HG03342 (cell line): ENCODE results near the gene CCDC198.

Source experiments
- ATAC-seq: cut with Tn5 transposase; IDR thresholded peaks from one replicate; pipeline ENCODE4 v1.9.1; 2021; ENCODE audit warnings: mild to moderate bottlenecking, moderate library complexity; ENCODE audit not compliant: unreplicated experiment

CCDC198 gene, protein sequence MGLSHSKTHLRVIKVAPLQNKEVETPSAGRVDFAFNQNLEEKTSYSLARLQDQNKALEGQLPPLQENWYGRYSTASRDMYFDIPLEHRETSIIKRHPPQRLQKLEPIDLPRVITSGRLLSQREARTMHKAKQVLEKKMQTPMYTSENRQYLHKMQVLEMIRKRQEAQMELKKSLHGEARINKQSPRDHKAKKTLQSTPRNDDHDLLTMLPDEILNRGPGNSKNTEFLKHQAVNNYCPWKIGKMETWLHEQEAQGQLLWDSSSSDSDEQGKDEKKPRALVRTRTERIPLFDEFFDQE

GRCh38 chr14:57493467-57494181 is at the start of gene CCDC198:
Gene CCDC198, minus strand, starts transcription at chr14:57493857. Its CDS starts 142 bp downstream, at chr14:57493715.
- ATAC-seq, result peak; percentile 85

- no peak for ATAC-seq
These were observed 39.6 kb upstream of the CCDC198 start for GRCh38 chr14:57533214-57533613.

- no peak for ATAC-seq
These were observed 36.9 kb upstream of the CCDC198 start for GRCh38 chr14:57530571-57530970.

GRCh38 chr14:57526942-57527341 is 33.3 kb upstream of the CCDC198 start:
- ATAC-seq, result no peak

DNA sequence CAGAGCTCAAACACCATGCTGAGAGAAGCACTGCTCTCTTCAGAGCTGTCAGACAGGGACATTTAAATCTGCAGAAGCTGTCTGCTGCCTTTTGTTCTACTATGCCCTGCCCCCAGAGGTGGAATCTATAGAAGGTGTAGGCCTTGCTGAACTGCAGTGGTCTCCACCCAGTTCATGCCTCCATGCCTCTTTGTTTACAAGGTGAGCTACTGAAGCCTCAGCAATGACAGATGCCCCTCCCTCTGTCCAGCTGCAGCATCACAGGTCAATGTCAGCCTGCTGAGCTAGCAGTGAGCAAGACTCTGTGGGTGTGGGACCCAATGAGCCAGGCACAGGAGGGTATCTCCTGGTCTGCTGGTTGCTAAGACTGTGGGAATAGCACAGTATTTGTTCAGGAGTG is 25.4 kb upstream of the CCDC198 start:
- ATAC-seq, result no peak

DNA sequence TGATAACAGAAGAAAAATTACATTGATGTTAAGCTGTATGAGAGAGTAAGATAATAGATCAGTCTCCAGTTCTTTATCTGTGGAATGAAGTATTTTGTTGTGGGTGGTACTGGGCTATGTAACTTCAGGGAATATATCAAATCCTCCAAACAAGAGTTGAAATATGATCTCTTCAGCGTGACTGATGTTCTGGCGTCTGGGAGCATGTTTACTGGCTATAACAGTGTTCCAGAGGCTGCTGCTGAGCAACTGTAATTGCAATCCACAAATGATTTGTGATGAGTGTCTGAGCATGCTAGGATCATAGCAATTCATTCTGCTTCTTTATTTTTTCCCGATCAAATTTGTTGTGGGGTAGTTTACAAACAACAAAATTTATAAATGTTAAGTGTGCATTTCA is 18.6 kb upstream of the CCDC198 start:
- ATAC-seq, result no peak

- ATAC-seq, result no peak
These were observed 15.1 kb upstream of the CCDC198 start for GRCh38 chr14:57508756-57509155.

GRCh38 chr14:57502586-57503254 is 9.1 kb upstream of the CCDC198 start:
- no peak for ATAC-seq

DNA sequence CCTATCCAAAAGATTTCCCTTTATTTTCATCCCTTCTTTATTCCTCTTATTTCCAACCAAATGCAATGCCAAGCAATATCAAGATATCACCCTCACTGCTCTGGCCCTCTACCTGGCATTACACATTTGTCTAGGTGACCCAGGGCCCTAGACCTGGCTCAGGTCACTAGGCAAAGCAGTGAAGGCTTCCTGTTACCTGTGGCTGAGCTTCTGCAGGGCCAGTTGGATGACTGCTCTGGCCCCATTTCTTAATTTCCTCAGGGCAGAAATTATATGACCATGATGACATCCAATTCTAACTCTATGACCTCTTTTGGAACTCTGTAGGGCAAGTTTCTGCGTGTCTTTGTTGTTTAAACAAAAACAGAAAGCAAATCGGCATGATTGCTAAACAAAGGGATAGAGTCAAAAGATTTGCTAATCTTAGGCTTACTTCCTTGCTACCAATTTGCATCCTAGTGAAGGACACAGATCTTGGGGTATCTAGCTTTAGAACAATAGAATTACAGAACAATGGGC is 7.4 kb upstream of the CCDC198 start:
- ATAC-seq, result no peak

DNA sequence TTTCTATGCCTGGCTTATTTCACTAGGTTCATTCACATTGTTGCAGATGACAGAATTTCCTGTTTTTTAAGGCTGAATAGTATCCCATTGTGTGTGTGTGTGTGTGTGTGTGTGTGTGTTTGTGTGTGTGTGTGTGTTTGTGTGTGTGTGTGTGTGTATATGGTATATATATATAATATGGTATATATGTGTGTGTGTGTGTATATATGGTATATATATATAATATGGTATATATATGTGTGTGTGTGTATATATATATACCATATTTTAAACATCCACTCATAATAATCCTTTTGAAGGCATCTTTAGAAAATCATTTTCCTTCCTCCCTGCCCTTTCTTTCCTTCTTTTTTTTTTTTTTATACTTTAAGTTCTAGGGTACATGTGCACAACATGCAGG is 5.0 kb upstream of the CCDC198 start:
- no peak for ATAC-seq

- ATAC-seq, result no peak
These were observed 4.4 kb upstream of the CCDC198 start for GRCh38 chr14:57498035-57498434.

DNA sequence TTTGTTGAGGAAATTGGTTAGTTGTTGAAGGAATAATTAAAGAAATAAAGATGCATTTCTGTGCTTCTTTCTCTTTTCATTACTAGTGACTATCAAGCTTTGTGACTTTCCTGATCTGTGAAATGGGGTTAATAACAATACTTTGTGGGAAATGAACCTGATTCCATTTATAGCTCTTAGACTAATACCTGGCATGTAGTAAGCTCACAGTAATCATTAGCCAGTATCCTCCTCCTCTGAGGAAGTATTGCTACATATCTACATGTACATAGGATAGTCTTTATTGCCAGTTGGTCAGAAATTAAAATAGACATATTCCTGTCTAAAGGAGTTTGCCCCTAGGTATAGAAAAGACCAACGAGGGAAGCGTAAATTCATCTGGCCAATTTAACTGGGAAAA is 1.8 kb upstream of the CCDC198 start:
- ATAC-seq, result peak; percentile 31

DNA sequence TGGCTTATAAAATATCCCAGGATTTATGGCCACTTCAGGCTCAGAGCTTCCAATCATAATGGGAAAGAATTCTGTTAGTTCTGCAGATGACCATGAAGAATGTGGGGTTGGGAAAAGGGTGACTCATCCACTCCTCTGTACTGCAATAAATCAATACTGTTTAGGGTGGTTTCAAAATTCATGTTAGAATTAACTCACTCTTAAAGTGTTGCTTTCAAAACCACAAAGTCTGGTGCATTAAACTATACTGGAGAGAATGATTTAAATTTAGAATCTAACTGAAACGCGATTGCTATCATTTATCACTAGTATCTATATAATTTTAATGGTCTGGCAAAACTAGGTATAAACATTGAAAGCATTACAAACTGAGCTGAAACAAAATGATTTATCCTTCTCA is 798 bp downstream of the CCDC198 start:
- no peak for ATAC-seq

GRCh38 chr14:57491640-57492039 is 2.0 kb downstream of the CCDC198 start:
- no peak for ATAC-seq

GRCh38 chr14:57487771-57488170 is 5.9 kb downstream of the CCDC198 start:
- ATAC-seq, result no peak

DNA sequence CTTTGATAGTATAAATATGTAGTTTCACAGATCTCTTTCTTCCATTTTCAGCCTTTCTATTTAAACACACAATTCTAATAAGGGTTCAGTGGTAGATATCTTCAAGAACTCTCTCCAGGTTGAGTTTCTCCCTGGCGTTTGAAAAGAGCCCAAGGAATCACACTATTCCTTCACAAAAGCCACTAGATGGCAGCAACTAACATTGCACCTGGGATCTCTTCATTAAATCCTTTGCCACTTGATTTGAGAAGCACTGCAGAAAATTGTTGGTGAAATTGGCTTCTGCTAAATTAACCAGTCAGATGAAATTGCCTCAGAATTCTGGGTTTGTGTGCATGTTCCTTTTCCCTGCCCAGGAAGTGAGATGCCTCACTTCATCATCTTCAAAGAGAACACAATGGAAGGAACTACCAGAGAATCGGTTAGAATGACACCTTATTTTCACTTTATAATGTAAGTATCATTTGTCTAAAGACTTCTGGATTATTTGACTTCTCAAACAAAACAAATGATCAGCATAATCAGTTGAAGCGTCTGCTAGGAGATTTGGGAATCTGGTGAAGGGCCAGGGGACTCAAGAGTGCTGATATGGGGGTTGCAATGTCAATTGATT is 6.8 kb downstream of the CCDC198 start:
- no peak for ATAC-seq

GRCh38 chr14:57485635-57486034 is 8.0 kb downstream of the CCDC198 start:
- peak; percentile 98 for ATAC-seq

DNA sequence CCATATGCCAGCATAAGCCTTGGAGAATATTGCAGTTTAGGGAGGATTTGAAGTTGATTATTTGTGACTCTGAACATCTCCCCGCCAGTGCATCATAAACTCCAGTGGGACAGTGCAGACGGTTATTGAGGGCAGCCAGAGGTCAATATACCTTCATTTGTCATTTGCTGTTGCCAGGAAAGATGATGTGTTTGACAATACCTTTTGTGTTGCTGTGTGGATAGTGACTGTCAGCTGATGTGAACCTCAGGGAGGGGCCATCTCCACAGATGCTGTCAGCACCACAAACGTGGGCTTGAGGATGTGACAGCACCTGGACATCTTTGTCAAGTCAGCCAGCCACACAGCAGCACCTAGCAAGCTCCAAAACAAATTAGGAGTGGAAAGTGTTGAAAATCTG is 11.5 kb downstream of the CCDC198 start:
- no peak for ATAC-seq

DNA sequence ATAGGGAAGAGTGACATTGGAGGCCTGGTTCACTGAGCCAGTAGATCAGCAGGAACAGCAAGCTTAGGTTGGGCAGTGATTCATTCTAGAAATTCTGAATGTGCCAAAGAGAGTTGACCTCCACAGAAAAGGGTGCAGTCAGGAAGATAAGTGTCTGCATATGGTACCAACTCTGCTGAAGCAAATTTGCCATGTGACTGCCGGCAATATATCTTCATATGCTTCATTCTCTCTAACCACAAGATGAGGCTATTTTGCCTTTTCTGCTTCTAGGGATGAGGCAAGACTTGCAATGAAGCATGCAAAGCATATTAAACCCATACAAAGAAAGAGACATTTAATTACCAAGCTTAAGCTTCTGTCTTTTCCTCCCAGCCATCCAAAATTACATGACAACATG is 13.6 kb downstream of the CCDC198 start:
- ATAC-seq, result no peak

DNA sequence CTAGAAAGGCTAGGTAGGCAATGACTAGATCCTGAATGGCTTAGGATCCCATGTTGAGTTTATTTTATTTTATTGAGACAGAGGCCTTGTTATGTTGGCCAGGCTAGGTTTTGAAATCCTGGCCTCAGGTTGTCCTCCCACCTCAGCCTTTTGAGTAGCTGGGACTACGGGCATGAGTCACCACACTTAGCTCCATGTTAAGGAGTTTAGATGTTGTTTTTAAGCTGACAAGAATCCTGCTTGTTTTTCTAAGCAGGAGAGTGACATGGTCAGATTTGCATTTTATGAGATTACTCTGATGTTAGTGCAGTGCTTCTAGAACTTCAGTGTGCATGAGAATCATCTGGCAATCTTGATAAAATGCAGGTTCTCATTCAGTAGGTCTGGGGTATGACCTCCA is 14.5 kb downstream of the CCDC198 start:
- ATAC-seq, result no peak

- ATAC-seq, result no peak
These were observed 15.6 kb downstream of the CCDC198 start for GRCh38 chr14:57478050-57478449.
